GM21367 (cell line): ENCODE measurements around the gene INTS11.

Experiments
- ATAC-seq: cut with Tn5 transposase; IDR thresholded peaks from one replicate; pipeline ENCODE4 v1.9.1; 2021; ENCODE audit not compliant: unreplicated experiment

Gene INTS11

DNA sequence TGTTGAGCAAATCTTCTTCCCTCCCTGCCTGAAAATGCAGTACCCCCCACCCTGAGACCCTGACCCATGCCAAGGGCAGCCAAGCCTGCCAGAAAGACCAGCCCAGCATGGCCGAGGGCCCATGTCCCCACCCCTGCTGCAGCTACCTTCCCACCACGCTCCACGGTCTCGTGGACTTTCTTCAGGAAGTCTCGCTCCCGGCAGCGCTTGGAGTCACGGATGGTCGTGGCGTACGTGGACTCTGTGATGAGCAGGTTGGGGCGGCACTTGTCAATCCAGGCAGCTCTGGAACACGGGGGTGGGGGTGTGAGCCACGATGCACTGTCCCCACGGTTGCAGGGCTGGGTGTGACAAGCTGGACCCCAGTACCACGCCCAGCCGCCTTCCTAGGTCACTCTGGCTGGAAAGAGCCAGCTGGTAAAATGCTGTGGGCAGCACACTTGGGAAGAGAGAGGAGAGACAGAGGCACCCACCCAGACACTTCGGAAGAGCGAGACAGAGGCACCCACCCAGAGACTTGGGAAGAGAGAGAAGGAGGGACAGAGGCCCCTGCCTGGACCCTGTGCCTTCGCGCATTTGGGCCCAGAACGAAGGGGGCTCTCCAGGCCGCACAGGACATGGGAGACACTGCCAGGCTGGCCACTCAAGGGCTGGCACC is 9.7 kb downstream of the INTS11 start:
- ATAC-seq = no peak

DNA sequence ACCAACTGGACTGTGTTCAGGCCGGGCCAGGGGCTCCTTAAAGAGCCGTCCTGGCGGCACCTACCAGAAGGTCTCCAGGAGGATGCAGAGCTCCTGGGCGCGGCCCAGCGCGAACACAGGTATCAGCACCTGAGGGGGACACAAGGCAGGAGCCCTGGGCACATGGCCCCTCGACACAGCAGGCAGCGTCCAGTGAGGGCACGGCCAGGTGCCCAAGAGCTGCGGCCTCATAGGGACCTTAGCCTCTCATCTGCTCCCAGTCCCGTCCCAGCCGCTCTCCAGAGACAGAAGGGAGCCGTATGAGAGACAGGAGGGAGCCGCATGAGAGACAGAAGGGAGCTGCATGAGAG is 10.2 kb downstream of the INTS11 start:
- ATAC-seq = no peak

DNA sequence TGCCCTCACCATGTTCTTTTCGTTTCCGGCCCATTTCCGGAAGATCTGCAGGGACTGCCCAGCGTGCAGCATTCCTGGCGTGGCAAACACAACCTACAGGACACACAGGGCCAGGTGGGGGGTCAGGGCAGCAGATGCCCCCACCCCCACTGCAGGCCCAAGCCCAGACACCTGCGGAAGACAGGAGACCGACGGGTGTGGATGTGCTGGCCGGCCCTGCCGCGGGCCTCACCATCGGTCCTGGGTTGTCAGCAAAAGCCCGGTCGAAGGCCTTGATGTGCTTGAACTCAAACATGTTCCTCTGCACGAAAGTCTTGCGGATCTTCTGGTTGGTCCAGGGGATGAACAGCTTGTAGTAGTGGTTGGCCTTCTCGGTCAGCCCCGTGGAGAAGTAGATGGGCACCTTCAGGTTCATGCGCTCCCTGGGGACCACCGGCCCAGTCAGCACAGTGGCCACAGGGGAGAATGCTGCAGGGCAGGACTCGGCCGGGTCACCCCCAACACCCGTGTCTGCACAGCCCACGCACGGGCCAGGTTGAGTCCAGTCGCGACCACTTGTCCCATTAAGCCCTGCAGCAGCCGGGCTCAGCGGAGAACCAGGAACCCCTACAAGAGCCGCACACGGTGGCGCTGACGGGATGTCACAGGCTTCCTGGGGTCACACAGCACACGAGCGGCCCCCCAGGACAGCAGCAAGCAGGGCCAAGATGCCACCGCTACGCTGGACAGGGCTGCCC is 10.8 kb downstream of the INTS11 start:
- no peak for ATAC-seq

DNA sequence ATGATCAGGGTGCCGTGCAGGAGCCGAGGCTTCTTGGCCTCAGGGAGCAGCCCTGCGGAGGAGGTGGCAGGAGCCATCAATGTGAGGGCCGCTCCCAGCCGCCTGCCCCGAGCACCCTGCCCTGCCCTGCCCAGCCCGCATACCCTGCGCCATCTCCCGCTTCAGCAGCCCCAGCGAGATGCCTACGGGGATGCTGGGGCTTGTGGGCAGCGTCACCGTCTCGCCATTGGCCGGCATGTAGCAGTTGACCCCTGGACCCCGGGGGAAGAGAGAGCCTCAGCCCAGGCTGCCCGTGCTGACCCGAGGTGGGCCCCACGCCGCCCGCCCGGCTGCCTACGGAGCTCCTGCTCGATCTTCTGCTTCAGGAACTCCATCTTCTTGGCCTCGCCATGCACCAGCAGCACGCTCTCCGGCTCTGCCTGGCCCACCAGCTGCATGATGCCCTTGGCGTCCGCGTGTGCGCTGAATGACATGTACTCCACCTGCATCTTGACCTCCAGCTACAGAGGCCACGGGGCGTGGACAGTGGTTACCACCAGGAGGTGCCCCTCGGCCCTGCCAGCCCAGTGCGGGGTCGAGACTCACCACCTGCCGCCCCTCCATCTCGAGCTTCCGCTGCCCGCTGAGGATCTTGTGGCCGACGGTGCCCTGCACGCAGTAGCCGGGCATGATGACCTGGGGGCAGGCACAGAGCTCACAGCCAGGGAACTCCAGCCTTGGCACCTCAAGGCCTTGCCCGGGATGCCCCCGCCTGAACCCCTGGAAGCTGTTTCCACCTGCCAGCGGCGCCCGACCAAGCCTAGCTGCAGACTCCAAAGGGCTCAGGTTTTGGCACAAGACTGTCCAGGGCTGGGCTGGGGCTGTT is 11.8 kb downstream of the INTS11 start:
- no peak for ATAC-seq

DNA sequence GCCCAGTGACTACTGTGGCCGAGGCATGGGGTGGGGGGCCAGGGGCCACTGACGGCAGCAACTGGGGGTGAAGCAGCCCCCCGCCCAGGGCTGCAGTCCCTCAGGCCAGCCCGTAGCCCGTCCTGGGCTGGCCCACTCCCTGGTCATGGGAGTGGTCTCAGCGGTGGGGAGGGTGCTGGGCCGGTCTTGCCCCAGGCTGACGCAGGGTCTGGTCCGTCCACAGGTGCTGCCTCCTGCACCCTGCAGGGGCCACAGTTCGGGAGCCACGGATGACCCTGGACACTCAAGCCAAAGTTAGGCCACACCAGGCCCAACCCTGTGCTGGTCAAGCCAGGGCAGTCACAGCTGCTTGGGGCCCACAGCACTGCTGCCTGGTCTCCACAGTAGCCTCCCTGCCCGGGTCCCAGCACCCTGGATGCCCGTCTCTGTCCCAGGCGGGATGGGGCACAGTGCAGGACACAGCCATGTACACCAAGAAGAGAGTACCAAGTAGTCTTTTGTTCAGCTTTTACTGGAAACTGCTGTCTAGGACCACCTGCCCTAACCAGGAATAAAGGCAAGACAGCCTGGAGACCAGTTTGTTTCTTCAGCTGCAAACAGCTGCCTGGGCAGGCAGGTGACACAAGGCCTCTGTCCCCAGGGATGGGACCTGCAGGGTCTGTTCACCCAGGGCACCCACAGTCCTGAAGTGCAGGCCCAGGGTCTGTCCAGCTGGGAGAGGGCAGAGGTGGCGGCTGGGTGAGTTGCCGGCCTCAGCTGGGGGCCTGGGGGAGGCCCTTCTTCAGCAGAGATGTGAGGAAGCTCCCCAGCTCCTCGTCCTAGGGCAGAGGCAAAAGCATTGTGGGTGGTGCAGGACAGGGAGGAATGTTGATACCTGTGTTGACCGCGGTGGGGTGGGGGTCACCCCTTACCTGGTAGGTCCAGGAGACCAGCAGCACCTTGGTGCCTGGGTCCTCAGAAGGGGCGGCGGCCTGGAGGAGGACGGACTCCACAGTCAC is 13.1 kb downstream of the INTS11 start:
- ATAC-seq = no peak

DNA sequence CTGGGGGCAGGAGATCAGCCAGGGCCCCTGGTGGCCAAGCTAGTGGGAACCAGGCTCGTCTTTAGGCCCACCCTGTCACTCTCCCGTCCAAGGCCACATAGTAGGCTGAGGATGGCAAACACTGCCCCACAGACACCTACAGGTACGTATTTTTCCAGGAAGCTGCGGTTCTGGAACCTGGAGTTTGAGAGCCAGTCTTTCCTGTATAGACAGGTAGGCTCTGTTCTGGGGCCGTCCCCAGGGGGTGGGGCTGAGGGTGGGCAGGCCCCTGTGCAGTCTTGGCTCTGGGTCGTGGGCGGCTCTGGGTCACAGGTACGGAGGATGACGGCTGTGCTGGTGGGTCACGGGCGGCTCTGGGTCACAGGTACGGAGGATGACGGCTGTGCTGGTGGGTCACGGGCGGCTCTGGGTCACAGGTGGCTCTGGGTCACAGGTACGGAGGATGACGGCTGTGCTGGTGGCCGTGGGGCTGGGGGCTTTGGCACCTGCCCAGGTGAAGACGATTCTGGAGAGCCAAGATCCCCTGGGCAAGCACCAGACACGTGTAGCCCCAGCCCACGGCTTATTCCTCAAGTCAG is 13.9 kb downstream of the INTS11 start:
- no peak for ATAC-seq

DNA sequence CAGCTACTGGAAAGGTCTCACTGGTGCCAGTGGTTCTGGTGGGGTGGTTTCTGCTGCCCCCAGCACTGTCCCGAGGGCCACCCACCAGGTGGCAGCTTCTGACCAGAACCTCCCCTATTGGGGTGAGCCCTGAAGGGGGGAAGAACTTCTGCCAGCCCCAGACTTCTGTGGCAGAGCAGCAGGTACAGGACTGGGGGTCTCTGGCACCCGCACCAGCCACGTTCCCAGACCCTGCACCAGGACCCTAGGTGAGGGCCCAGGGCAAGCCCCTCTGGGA is 14.4 kb downstream of the INTS11 start:
- ATAC-seq = no peak

DNA sequence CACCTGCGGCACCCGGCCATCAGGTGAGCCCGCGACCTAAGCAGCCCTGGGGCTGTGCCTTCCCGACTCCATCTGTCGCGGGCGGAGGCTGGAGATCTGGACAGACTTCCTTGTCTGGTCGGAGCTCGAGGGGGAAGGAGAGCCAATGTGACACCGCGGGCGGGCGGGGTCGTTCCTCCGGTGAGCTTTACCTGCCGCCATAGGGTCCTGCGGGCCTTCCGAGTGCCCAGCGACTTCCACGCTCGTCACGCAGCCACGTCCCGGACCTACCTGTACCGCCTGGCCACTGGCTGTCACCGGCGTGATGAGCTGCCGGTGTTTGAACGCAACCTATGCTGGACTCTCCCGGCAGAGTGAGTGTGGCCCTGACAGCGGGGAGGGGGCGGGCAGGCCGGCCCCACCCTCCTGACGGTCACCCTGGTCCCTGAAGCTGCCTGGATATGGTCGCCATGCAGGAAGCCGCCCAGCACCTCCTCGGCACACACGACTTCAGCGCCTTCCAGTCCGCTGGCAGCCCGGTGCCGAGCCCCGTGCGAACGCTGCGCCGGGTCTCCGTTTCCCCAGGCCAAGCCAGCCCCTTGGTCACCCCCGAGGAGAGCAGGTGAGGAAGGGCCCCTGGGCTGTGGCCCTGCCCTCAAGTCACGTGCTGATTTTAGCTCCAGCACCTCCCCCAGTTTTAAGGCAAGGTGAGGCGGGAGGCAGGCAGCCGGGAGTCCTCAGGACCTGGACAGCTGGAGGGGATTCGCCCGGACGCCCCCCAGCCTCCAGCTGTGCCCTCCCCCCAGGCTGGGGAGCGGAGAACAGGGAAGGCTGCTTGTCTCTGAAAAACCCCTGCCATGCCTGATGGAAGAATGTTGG is 15.0 kb downstream of the INTS11 start:
- ATAC-seq = no peak

DNA sequence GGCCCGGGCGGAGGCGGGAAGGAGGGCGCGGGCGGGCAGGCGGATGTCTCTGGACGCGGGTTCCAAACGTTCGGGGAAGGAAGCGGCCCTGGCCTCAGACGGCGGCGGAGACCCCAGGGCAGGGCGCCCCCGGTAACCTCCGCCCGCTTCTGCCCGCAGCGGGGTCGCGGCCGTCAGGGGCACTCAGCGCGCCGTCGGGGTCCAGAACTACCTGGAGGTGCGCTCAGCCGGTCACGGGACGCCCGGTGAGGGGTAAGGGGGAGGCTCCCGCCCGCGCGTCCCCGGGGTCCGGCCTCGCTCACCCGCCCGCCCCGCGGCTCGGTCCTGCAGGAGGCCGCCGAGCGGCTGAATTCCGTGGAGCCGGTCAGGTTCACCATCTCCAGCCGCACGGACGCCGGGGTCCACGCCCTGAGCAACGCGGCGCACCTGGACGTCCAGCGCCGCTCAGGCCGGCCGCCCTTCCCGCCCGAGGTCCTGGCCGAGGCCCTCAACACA is 15.7 kb downstream of the INTS11 start:
- no peak for ATAC-seq

DNA sequence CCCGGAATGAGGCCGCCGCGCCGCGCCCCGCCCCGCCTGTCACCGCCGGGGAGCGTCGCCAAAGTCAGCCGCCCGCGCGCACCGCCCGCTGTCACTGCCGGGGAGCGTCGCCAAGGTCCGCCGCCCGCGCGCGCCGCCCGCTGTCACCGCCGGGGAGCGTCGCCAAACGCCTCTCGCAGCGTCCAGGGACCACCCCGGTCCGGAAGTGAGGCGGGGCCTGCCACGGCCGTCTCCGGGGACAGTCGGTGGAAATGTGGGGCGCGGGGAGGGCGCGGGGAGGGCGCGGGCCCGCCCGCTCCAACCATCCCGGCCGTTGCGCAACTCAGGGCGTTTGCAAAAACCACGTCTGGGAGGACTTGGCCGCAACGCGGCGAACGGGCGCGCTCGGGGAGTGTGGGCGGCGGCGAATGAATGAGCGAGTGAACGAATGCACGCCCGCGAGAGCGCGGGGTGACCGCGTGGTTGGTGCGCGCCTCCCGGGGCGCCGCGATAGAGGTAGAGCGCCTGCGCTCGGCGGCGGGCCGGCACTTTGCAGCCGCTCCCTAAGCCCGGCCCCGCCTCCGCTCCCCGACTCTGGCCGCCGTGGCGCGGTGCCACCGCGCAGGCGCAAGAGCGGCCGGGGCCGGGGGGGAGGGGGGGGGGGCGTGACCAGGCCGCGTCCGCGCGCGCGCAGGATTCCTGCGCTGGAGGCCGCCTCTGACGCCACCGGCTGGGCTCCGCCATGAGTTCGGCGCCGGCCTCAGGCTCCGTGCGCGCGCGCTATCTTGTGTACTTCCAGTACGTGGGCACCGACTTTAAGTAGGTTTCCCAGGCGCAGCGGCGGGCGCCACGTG is 16.3 kb downstream of the INTS11 start, which contains the start of the genes ACAP3 and PUSL1:
ACAP3 (minus strand) TSS at position 8 of the 833 bp plus-strand sequence. CDS start 115 bp downstream, outside the sequence.
PUSL1 (plus strand) TSS at position 675 of the 833 bp plus-strand sequence; CDS start at position 722, 47 bp downstream.
- ATAC-seq = peak; percentile 43

DNA sequence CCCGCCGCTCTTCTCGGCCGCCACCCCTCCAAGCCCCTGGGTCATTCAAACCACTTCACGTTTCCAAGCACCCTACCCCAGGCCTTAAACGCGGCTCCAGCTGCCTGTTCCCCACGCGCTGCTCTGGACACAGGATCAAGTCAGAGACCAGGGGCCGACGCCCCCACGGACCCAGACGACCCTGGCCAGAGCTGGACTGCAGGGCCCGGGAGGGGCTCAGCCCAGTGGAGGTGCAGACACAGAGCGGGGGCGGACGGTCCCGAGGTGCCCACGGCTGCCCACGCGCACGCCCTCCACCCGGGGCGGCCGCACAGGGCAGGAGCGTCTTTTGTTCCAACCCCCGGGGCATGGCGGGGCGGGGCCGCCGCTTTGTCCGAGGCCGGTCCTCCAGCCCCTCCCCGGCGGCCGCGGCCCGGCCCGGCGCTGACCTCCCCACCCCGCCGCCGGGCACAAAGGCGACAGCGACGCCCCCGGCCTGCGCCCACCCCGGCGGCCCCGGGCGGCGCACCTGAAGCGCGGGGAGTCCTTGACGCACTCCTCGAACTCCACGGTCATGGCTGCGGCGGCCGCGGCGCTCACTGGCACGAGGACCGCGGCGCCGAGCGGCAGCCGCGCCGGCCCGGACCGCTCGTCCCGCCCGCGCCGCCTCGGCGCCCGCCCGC is 17.1 kb downstream of the INTS11 start:
- no peak for ATAC-seq

DNA sequence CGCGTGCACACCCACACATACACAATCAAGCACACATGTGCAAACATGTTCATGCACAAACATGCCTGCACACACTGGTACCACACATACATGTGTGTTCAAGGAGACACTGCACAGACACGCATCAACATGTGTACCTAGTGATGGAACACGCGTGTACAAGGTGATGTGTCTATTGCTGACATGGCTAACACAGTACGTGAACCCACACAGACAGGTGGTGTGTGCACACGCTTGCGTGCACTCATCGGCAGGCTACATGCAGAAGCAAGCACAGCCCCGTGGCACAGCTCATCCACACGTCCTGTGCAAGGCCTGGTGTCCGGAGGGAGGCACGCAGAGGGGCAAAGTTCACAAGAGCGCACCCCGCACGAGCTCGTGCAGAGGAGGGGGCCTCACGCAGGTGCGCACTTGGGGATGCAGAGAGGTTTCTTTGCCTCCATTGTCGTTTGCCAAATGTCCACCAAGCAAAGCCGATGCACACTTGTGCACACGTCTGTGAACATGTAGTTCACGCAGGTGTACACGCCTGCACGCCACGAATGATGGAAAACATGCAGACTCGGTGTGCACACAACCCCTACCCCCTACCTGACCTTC is 17.7 kb downstream of the INTS11 start:
- ATAC-seq = no peak

DNA sequence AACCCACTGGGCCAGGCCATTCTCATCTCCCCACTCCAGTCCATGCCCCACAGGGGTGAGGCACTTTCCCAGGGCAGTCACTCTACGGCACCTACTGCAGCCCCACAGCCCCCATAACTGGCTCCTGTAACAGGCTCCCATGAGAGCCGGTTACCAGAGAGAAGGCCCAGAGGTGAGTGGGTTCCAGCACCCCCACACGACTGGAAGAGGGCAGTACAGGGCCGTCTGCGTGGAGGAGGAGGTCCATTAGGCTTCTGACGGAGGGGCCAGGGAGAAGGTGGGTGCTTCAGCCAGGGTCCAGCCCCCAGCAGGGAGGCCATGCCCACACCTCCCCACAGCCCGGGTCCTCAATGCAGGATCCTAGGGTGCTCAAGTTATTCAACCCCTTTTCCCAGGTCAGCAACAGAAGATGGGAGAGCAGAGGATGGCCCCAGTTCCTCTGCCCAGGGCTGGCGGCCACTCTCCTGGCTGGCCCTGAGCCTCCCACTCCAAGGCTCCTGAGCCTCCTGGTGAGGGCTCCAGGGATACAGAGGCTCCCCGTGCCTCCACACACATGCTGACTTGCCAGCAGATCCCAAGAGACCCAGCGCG is 18.3 kb downstream of the INTS11 start:
- no peak for ATAC-seq

DNA sequence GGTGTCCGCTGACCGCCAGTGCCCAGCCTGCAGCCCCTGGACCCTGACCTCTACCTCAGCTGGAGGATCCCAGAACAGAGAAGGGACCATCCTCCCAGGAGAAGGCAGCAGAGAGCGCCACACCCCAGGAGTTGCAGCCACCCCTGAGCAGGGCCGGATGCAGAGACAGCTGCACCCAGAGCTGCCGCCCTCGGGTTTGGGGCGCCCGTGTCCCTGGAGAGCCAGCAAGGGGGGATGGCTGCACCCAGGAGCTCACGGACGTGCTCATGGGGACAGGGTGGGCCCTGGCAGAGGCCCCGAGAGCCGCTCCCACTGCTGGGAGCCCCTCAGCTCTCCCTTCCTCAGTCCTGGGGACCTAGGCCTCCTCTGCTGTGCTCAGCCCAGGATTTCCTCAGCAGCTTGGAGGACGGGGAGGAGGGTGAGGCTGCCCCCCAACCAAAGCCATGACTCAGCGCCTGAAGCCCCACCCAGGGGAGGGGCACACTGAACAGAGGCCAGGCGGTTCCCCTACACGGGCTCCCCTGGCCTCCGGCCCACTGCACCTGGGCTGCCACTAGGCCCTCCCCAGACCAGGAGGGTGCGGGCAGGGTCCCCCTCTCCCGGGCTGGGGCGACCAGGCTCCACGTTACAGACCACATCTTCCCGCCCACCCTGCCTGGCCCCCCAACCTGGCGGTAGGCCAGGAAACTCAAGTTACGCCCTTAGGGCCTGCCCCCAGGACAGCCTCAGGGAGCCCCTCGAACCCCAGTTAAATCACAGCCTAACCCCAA is 19.0 kb downstream of the INTS11 start:
- no peak for ATAC-seq

DNA sequence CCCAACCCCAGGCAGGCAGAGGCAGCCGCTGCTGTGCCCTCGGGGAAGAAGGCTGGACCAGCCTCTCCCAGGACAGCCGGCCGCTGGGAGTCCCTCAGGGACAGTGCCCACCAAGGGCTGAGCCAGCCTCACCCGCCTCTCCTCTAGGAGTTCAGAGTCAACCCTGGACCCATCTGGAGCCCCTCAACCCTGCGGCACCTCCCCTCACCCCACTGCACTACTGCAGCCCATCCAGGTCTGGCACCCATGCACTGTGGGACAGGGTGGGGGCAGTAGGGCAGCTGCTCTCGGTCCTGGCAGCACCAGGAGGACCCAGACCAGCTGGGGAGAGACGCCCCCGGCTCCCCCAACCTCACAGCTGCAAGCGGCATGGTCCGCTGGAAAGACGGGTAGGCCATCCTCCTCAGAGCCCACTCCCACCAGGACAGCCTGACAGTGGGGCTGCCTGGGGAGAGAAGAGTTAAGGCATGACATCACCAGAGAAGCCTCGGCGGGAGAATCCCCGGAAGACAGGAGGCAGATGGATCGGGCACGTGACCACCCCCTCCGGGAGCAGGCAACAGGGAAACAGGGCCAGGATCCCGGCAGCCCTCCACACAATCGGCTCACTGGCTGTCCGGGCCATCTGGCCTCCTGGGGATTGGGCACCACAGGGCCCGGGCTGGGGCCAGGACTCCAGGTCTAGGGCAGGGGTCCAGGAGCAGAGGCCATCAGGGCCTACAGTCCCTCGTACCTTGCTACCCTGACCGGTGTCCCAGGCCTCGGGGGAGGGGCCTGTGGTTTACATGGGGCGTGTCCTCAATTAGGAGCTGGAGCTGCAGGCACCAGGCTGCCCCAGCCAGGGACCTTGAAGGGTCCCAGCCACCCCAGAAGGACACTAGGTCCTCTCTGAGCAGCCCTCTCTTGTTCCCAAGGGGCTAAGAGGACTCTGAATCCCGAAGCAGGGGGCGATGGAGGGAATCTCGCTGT is 19.8 kb downstream of the INTS11 start:
- no peak for ATAC-seq
